Right lobe of liver (tissue), 4 donors: ENCODE data around the gene IDS.

ENCODE experiments used
- POLR2A ChIP-seq: fragments of 450-650 bp; IDR thresholded peaks from one replicate; pipeline ENCODE4 v1.6.1; 2017; ENCODE audit warnings: antibody characterized with exemption, mild to moderate bottlenecking
- TF ChIP-seq, protein P1 (sequence below), 4 donors: fragments of 200-600 bp in 3 of 4; fragments of 450-650 bp in 1 of 4; IDR thresholded peaks; one replicate each; pipeline versions ENCODE4 v1.5.1 to v1.8.0; 2016 to 2022; ENCODE audit warnings: antibody characterized with exemption in 4 of 4, mild to moderate bottlenecking in 2 of 4
- donor health status: DM: no; HTN: no; CAD: no.
- donor health status: DM: no; HTN: no; CAD: no.
- donor health status: DM: no; HTN: yes; CAD: no.

DNA sequence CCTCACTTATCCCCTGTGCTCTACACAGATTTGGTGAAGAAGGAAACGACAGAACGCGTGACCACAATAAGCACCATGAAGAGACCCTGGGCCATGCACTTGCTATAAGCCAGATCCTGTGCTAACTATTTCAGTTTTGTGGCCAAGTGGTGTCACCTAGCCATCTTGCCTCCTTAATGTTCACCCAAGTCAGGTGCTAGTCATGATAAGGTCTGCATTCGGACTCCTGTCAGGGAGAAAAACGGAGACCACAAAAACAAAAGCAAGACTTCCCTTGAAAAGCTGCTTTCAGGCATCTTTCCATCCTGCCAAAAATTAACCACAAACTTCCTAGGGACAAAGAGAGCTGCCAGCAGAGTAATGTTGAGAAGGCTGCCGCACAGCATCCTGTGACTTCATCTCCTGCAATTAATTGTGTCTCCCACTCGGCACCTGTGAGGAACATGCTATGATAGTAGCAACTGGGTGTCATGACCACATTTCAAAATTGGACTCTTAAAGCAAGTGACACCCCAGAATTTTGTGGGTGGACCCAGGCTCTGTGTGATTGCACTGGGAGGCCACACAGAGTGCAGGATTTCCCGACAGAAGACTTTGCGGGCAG lies 8.8 kb upstream of the IDS start:
- TF ChIP-seq, protein P1, sequence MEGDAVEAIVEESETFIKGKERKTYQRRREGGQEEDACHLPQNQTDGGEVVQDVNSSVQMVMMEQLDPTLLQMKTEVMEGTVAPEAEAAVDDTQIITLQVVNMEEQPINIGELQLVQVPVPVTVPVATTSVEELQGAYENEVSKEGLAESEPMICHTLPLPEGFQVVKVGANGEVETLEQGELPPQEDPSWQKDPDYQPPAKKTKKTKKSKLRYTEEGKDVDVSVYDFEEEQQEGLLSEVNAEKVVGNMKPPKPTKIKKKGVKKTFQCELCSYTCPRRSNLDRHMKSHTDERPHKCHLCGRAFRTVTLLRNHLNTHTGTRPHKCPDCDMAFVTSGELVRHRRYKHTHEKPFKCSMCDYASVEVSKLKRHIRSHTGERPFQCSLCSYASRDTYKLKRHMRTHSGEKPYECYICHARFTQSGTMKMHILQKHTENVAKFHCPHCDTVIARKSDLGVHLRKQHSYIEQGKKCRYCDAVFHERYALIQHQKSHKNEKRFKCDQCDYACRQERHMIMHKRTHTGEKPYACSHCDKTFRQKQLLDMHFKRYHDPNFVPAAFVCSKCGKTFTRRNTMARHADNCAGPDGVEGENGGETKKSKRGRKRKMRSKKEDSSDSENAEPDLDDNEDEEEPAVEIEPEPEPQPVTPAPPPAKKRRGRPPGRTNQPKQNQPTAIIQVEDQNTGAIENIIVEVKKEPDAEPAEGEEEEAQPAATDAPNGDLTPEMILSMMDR (IDR thresholded peaks at IDR 0.05) = no peak
- no peak for TF ChIP-seq POLR2A
